Activated CD8-positive, alpha-beta memory T cell treated with anti-CD3 and anti-CD28 coated beads, Interleukin-2, amount 50 U/mL, for 1 hour (primary cell): ENCODE measurements around the gene ADM.

Experiments
- DNase-seq: peaks from one replicate; pipeline ENCODE4 v3.0.0-alpha.2; 2020; ENCODE audit errors: extremely low read depth

Gene ADM

DNA sequence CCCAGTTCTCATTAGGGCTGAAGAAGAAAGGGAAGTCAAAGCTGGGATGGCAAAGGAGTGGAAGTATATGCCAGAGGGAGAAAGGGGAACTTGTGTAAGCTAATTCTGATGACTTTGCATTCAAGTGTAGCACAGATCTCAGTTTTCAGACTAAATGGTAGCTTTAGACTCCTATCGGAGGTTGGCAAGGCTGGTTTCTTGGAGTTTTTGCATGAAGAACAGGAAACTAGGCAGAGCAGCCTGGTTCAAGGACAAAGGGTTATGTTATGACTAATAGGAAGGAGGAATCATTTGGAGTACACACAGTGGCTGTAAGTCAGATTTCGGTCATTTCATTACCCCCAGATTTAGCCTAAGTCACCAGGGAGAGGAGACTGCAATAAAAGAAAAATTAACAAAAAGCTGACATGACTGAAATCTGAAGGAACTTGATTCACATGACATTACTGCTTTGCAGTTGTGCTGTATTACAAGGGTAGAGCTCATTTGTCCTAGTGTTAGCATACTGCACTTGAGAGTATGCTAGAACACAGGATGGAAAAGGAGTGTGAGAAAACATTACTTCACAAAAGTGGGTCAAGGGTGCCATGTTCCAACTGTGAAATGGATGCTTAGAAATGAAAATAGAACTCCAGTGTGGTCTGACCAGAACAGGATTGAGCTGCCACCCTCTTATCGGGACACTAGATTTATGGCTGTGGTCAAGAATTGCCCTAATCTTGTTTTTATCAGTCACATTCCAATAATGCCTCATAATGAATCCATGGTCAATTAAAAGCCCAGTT, 23.6 kb downstream of the ADM start:
- no peak for DNase-seq

DNA sequence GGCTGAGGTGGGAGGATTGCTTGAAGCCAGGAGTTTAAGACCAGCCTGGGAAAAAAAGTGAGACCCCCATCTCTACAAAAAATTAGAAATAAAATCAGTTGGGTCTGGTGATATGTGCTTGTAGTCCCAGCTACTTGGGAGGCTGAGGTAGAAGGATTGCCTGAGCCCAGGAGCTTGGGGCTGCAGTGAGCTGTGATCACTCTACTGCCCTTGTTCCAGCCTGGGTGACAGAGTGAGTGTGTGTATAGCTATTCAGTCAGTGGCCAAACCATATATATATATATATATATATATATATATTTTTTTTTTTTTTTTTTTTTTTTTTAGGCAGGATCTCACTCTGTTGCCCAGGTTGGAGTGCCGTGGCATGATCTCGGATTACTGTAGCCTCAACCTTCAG, 24.5 kb downstream of the ADM start:
- no peak for DNase-seq

DNA sequence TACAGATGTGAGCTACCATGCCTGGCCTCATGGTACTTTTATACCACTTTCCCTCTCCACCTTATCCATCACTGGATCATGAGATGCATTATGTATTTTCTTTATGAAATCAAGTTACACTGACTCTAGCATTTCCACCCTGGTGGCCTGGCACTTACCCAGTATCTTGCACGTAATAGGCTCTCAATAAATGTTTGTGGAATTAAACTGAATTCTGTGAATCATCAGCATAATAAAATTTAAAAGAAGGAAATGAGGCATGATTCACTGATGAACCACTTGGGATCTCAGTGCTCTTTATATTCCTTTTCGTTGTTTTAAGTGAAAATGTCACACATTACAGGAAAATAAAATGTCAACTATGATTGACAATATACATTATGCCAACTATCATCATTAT, 25.1 kb downstream of the ADM start:
- DNase-seq: no peak

- DNase-seq: no peak
Observed at GRCh38 chr11:10331548-10332289, 26.8 kb downstream of the ADM start.

DNA sequence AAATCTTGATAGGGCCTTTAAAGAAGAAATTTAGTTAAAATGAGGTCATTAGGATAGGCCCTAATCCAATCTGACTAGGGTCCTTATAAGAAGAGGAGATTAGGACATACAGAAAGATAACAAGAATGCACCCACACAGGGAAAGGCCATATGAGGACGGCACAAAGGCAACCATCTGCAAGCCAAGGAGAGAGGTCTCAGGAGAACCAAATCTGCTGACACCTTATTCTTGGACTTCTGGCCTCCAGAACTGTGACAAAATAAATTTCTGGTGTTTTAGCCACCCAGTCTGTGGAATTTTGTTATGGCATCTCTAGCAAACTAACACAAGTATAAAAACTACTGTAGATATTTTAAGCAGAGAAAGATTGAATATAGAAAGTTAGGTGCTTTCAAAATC, 28.6 kb downstream of the ADM start:
- DNase-seq: no peak

- no peak for DNase-seq
Observed at GRCh38 chr11:10338287-10338686, 33.4 kb downstream of the ADM start.

- DNase-seq: no peak
Observed at GRCh38 chr11:10348650-10349280, 43.9 kb downstream of the ADM start.

GRCh38 chr11:10349281-10349665, 44.4 kb downstream of the ADM start:
- no peak for DNase-seq

- DNase-seq: no peak
Observed at GRCh38 chr11:10349806-10350205, 44.9 kb downstream of the ADM start.

DNA sequence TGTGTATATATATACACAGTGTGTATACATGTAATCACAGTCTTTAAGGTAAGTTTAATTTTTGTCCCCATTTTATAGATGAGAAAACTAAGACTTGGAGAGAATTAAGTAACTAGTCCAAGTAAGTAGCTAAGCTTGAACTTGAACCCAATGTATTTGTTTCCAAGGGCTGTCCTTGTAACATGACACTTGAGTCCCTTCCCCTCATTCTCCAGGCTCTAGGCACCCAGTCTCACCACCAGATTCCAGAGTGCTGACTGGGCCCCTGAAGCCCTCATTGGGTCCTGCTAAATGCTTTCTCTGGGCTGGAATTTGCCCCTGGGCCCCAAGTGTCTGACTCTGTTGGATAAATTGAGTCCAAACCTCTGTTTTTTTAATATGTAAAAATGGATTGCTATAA, 45.5 kb downstream of the ADM start:
- no peak for DNase-seq

- DNase-seq: no peak
Observed at GRCh38 chr11:10351435-10351764, 46.5 kb downstream of the ADM start.

DNA sequence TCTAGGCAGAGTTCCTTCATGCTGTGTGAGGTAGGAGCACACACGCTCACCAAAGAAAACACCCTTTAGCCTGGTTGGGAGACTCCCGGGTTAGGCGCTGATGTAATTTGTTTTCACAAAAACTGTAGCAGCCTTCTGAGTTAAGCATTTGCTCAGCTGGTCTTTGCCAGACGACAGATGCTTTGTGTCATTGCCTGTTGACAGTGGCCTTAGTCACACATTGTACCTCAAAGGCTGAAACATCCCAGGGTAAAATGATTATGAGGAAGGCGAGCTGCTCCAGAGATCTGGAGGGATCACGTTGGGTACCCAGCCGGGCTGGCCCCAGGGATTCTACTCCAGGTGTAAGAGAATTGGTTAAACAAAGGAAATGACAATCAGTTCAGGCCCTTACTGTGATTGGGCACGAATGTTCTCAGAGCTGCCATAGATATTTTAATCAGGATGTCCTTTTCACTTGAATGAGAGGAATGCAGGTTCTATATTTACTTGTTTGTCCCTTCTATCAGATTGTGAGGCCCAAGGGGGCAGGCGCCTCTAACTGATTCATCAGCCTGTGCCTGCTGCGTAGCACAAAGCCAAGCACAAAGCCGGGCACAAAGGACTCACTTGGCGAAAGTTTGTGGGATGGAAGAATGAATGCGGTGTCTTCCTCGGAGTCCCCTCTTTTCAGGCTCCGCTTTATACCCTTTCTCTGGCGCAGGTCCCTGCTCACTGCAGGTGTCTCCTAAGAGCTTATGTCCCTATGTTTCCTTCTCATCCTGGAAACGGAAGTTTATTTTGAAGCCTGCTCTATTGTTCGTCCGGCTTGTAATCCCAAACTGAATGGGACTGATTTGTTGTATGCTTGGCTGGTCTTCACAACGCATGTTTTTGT, 47.1 kb downstream of the ADM start:
- no peak for DNase-seq

- DNase-seq: no peak
Observed at GRCh38 chr11:10352921-10353550, 48.2 kb downstream of the ADM start.

DNA sequence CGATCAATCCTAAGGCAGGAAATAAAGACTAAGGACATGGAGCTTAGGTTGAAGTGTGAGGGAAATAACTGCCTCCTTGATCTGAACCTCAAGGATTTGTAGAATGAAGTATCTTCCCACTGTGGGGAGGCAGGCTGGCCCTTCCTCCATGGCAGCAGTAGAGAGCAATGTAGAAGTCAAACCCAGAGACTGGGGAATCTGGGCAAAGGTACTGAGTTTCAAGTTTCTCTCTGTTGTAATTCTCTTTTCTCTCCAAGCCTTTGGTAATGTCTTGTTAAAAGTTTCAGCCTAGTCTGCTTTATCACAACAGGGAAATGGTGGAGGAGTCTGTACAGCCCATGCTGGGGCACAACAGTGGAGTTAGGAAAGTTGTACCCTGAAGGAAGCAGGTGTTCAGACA, 49.5 kb downstream of the ADM start:
- DNase-seq: no peak

DNA sequence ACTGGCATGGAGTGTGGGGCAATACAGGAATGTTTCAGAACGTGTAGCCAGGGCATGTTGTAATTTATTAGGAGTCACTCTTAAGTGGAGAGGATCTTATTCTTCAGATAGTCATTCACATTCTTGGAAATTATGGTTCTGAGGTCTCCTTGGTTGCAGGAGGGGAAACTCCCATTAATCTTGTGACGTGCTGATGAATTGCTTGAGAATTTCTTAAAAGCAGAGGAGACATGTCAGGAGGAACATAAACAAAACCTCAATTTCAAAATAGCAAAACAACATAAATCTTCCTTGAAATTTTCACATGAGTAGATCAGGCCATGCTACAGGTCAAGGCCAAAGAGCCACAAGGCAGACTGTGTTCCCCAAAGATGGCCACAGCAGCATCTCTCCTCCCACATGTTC, 50.4 kb downstream of the ADM start:
- DNase-seq: no peak

- DNase-seq: no peak
Observed at GRCh38 chr11:10356161-10356560, 51.3 kb downstream of the ADM start.
